Heart right ventricle (tissue), 16 donors: ENCODE data around the gene TRAF7. TPM values are rescaled to one million over a fixed set of nuclear protein-coding genes. Genes with fewer than 3 reads are reported as not detected.

Experiments used
- ATAC-seq, 8 donors: fragments of 200-7000 bp; cut with Tn5 transposase; one replicate each; pipeline ENCODE4 v1.9.1; 2020; ENCODE audit warnings: mild to moderate bottlenecking in 8 of 8, moderate library complexity in 8 of 8, moderate number of reproducible peaks in 1 of 8
- DNase-seq, 2 donors: peaks; one replicate each; pipeline ENCODE4 v3.0.0-alpha.2; 2020
- H3K27ac ChIP-seq, 10 donors: fragments of 200-600 bp; sonication (generic) in 2 of 10; one replicate each; pipeline versions ENCODE4 v1.5.0 to v1.8.0; 2020 to 2022; ENCODE audit warnings: mild to moderate bottlenecking in 3 of 10
- H3K27me3 ChIP-seq, 7 donors: fragments of 200-600 bp; one replicate each; pipeline ENCODE4 v1.8.0; 2021 to 2022; ENCODE audit warnings: mild to moderate bottlenecking in 2 of 7
- H3K36me3 ChIP-seq, 9 donors: fragments of 200-600 bp; sonication (generic) in 1 of 9; one replicate each; pipeline versions ENCODE4 v1.5.0 to v1.8.0; 2020 to 2022; ENCODE audit warnings: mild to moderate bottlenecking in 2 of 9
- H3K4me1 ChIP-seq, 9 donors: fragments of 200-600 bp; sonication (generic) in 1 of 9; one replicate each; pipeline versions ENCODE4 v1.5.0 to v1.8.0; 2020 to 2022; ENCODE audit warnings: mild to moderate bottlenecking in 4 of 9
- H3K4me3 ChIP-seq, 10 donors: fragments of 200-600 bp; sonication (generic) in 2 of 10; one replicate each; pipeline versions ENCODE4 v1.5.0 to v1.8.0; 2020 to 2022; ENCODE audit warnings: mild to moderate bottlenecking in 7 of 10, moderate library complexity in 2 of 10
- H3K9me3 ChIP-seq, 11 donors: fragments of 200-600 bp in 10 of 11; sonication (generic) in 2 of 11; one replicate each; pipeline versions ENCODE4 v1.5.0 to v1.8.0; 2013 to 2022; ENCODE audit warnings: mild to moderate bottlenecking in 2 of 11, control low read depth in 1 of 11, moderate library complexity in 1 of 11
- WGBS, 2 donors: extraction: QIAGEN DNeasy Blood & Tissue Kit; methylation state at CpG; one replicate each; pipeline ENCODE4 v1.1.7; 2013; ENCODE audit warnings: inconsistent platforms in 1 of 2; 5-methylcytosine and 5-hydroxymethylcytosine counted together
- intact Hi-C, 10 donors: fragments of 100-400 bp; cut with DNase I; formaldehyde crosslinking; loops; one replicate each; pipeline versions ENCODE4 v1.11.1 to v1.14.2; 2022
- polyA plus RNA-seq, 2 donors: library from polyadenylated mRNA; stranded (reverse); fragments of 200-250 nt; gene quantifications; one replicate each; pipeline ENCODE4 v1.2.3, GENCODE V29; 2013
- total RNA-seq, 10 donors: library from RNA; stranded (reverse); fragmentation: NEBNext Ultra II Directional in 3 of 10; extraction: Animal tissue kit (Norgen Biotek cat#: 25700) in 3 of 10; gene quantifications; one replicate each; pipeline versions ENCODE4 v1.2.1 to v1.2.4, GENCODE V29; 2021 to 2023
- TF ChIP-seq, protein P1 (sequence below), 9 donors: fragments of 200-600 bp; sonication (generic) in 2 of 9; IDR thresholded peaks; one replicate each; pipeline versions ENCODE4 v1.5.0 to v1.8.0; 2021 to 2022; ENCODE audit warnings: antibody characterized with exemption in 9 of 9, mild to moderate bottlenecking in 5 of 9, moderate library complexity in 1 of 9
- donor health status: Arrhythmogenic right ventricular cardiomyopathy.
- donor health status: ischemic (EF 13 %, LVEDD 7.1; RV severe dilation, severe dysfunction).
- donor health status: healthy with polysubstance abuse.
- donor health status: DM: no; HTN: yes; CAD: no.
- donor health status: DM: no; HTN: no; CAD: no.
- donor health status: ischemic (EF 25% LVEDD 6.9; RV normal size, moderate dysfunction).
- donor health status: ischemic (EF 25% LVEDD 5.7; RV mildly dilated, moderate dysfunction).
- donor health status: healthy.
- donor health status: DM: yes; HTN: yes; CAD: no.
- donor health status: Ischemic cardiomyopathy.
- donor health status: ischemic (EF 35%, LVEDD 5.7; RV mildly dilated, moderate dysfunction).
- donor health status: nonischemic (EF 11% LVEDD 7.7; RV severe dilation, severe dysfunction).
- donor health status: DM: yes; HTN: yes; CAD: no.
- donor health status: PGD.
- donor health status: ischemic (EF 29% LVEDD 5.4; RV normal size, mild dysfunction).
- donor health status: nonischemic (EF 23%, LVEDD 6.1; RV moderate dilation, normal function).

Gene TRAF7
- total and polyA plus RNA-seq, 12 donors, result 14.6 to 44.9 (median 23.8) TPM

DNA sequence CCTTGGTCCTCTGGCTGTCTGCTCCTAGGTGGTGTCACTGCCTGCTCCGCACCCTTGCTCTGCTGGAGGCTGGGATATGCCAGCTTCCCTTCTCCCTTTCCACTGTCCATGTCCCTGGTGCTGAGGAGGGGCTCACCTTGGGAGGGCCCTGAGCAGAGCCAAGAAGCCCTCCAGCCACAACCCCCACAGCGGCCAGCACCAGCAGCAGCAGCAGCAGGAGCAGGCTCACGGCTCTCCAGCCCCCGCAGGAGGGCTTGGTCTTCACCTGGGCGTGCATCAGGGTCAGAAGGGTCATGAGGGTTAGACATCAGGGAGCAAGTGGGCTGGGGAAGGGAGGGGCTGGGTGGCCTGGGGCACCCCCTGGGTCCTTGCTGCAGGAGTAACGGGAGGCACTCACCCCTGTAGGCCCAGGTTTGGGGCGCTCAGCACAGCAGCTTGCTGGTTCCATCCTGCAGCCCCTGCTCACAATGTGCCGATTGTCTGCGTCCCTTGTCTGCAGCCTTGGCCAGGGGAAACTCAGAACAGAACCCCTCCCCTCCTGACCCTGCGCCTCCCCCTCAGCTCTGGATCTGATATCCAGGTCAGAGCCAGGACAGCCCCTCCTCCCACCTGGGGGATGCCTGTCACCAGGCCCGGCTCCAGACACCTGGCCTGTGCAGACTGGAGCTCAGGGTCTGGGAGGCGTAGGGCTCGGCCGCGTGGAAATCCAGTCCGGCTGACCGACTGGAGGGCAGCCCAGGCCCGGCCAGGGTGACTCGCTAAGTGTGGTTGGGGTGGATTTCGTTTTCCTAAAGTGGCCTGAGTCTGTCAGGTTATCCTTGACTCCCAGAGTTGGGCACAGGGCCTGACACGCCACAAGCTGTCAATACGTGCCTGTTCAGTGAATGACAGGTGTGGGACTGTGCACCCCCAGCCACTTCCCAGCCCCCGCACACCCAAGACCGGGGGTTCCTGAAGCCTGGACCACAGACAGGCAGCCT, 55.1 kb downstream of the TRAF7 start, which contains the start of gene BRICD5:
Gene BRICD5 (minus strand): TSS at position 478 of the 980 bp plus-strand sequence. CDS start 30 bp downstream, at position 448.
- ATAC-seq (no peak), DNase-seq (no peak)
- WGBS, 2 donors, result 68 to 69% methylated on average over 24 of the region's 24 CpGs
- peaks cover 0 to 39% (median 18%) of the 10 kb centered on the region in 9 donors for H3K36me3 ChIP-seq
- intact Hi-C loops, result no loop called here
- no peaks in the 10 kb centered on the region for H3K27me3 ChIP-seq
- TF ChIP-seq, protein P1, sequence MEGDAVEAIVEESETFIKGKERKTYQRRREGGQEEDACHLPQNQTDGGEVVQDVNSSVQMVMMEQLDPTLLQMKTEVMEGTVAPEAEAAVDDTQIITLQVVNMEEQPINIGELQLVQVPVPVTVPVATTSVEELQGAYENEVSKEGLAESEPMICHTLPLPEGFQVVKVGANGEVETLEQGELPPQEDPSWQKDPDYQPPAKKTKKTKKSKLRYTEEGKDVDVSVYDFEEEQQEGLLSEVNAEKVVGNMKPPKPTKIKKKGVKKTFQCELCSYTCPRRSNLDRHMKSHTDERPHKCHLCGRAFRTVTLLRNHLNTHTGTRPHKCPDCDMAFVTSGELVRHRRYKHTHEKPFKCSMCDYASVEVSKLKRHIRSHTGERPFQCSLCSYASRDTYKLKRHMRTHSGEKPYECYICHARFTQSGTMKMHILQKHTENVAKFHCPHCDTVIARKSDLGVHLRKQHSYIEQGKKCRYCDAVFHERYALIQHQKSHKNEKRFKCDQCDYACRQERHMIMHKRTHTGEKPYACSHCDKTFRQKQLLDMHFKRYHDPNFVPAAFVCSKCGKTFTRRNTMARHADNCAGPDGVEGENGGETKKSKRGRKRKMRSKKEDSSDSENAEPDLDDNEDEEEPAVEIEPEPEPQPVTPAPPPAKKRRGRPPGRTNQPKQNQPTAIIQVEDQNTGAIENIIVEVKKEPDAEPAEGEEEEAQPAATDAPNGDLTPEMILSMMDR (IDR thresholded peaks at IDR 0.05), result no peak
- peaks cover 27 to 59% (median 42%) of the 10 kb centered on the region in 9 donors for H3K4me1 ChIP-seq
- no peaks in the 10 kb centered on the region for H3K9me3 ChIP-seq
- no peak within 1 kb of the TSS for H3K4me3 ChIP-seq
- peak within 1 kb of the TSS in 6 of 10 donors; percentile 43 to 94 (median 88) for H3K27ac ChIP-seq

DNA sequence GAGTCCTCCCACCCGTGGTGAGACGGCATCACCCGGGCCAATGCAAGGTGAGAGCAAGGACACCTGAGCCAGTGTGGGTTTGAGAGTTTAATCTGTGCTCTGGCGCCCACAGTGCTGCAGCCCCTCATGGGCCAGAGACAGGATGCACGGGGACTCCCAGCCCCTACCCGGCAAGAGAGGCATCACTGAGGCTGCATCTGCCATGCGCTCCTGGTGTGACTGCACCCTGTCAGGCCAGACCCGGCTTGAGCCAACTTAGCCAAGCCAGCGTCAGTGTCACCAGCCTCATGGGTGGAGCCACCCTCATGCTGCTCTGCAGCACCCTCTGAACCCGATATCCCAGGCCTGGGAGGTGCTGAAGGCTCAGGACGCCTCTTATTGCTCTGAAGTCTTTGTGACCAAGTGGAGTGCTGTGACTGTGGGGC, 56.4 kb downstream of the TRAF7 start:
- 62 to 64% methylated on average over 11 of the region's 11 CpGs for WGBS, 2 donors
- Histone ChIP-seq H3K27me3 (no peaks in the 10 kb centered on the region), H3K27ac (peak overlapping the region in 8 of 10 donors; percentile 77 to 94 (median 88)), H3K4me1 (peaks cover 17 to 50% (median 33%) of the 10 kb centered on the region in 9 donors), H3K9me3 (no peaks in the 10 kb centered on the region), H3K4me3 (peak overlapping the region in 1 of 10 donors; percentile 10), H3K36me3 (peaks cover 0 to 35% (median 18%) of the 10 kb centered on the region in 9 donors)
- intact Hi-C loops, result no loop called here
- TF ChIP-seq, protein P1 (IDR thresholded peaks at IDR 0.05), result no peak
- ATAC-seq, result peak in 2 of 8 donors; percentile 1 to 13
- no peak for DNase-seq

DNA sequence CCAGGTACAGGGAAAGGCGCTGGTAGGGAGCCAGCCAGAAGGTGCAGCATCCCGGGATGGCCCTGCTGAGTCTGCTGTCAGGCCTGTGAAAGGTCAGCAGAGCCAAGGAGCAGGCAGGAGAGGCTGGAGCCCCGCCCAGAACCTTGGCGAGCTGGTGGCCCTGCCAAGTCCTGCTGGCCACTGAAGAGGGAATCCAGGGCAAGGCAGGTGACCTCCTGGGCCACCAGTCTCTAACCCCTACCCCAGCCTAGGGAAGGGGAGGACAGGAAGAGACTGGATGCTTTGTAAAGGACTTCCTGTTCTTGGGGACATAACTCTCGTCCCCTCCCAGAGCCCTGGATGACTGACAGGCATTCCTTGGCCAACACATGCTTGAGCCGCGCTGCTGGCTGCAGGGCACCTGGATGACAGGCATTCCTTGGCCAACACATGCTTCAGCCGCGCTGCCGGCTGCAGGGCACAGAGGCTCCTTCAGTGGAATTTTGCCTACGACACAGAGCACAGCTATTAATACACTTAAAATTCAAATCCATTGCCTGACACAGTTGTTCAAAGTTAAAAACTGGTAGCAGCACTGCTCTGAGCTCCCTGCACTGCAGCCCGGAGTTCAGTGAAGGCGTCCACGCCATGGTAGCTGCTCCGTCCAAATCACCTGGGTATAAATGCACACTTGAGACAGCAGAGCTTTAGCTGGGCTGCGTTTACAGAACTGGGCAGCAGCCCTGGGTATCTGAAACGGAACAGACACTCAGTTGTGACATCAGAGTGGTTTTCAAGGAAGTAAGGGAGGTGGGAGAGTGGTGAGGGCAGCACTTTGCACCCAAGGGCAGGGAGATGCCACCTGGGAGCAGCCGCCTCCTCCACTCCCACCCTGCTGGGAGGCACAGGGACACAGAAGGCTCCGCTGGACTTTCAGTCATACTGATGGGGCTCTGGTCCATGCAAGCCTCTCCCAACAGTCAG, 57.1 kb downstream of the TRAF7 start:
- peak overlapping the region in 9 of 10 donors; percentile 63 to 97 (median 87) for H3K4me3 ChIP-seq
- ATAC-seq (peak in 7 of 8 donors; percentile 2 to 50 (median 25)), DNase-seq (peak; percentile 52 to 64)
- intact Hi-C loops, result no loop called here
- H3K9me3 ChIP-seq, result no peaks in the 10 kb centered on the region
- WGBS, 2 donors, result 40 to 44% methylated on average over 19 of the region's 19 CpGs
- no peaks in the 10 kb centered on the region for H3K27me3 ChIP-seq
- peaks cover 17 to 49% (median 32%) of the 10 kb centered on the region in 9 donors for H3K4me1 ChIP-seq
- peak overlapping the region; percentile 72 to 94 (median 86) for H3K27ac ChIP-seq
- TF ChIP-seq, protein P1 (IDR thresholded peaks at IDR 0.05), result no peak
- H3K36me3 ChIP-seq, result peaks cover 0 to 27% (median 16%) of the 10 kb centered on the region in 9 donors
